Neural cell (in vitro differentiated cells): Measurements from ENCODE around the gene SPDYE4.

Experiments used
- CTCF ChIP-seq: fragments of 450-650 bp; IDR thresholded peaks from 2 replicates; pipeline ENCODE4 v1.5.1; 2014; ENCODE audit warnings: antibody characterized with exemption, mild to moderate bottlenecking, moderate library complexity; ENCODE audit not compliant: poor library complexity, severe bottlenecking
- EP300 ChIP-seq: fragments of 450-650 bp; conservative IDR thresholded peaks from 2 replicates; pipeline ENCODE4 v1.6.1; 2014; ENCODE audit warnings: antibody characterized with exemption, mild to moderate bottlenecking, moderate library complexity; ENCODE audit not compliant: poor library complexity, severe bottlenecking
- EZH2 ChIP-seq: fragments of 200-600, 300-800 bp; shearing (Covaris generic), sonication (generic); IDR thresholded peaks from 2 replicates; pipeline ENCODE4 v1.6.1; 2014; ENCODE audit warnings: antibody characterized with exemption, low read length, borderline replicate concordance, mild to moderate bottlenecking; ENCODE audit not compliant: insufficient read depth, poor library complexity, severe bottlenecking
- MXI1 ChIP-seq: fragments of 450-650 bp; conservative IDR thresholded peaks from 2 replicates; pipeline ENCODE4 v1.6.1; 2014; ENCODE audit warnings: antibody characterized with exemption, mild to moderate bottlenecking; ENCODE audit not compliant: poor library complexity, severe bottlenecking
- POLR2AphosphoS5 ChIP-seq: IDR thresholded peaks from 2 replicates; pipeline ENCODE4 v1.6.1; 2012
- RAD21 ChIP-seq: fragments of 450-650 bp; conservative IDR thresholded peaks from 2 replicates; pipeline ENCODE4 v1.6.1; 2014; ENCODE audit warnings: antibody characterized with exemption, mild to moderate bottlenecking, moderate library complexity
- TAF1 ChIP-seq: IDR thresholded peaks from 2 replicates; pipeline ENCODE4 v1.6.1; 2012; ENCODE audit warnings: low read depth

GRCh38 chr17:8794636-8795035 lies 36.3 kb upstream of the SPDYE4 start:
- TF ChIP-seq POLR2AphosphoS5 (no peak), RAD21 (no peak), CTCF (no peak), EZH2 (no peak), MXI1 (no peak), EP300 (no peak), TAF1 (no peak)
